Mesenchymal stem cell (in vitro differentiated cells and primary cell): ENCODE results near the gene CD8B.

Experiments used
- DNase-seq: peaks from one replicate; pipeline ENCODE4 v3.0.0-alpha.2; 2013
- H2AFZ ChIP-seq: one replicate; pipeline ENCODE4 v1.6.1; 2013; ENCODE audit warnings: low read depth, mild to moderate bottlenecking, control low read depth, inconsistent platforms, low read length, moderate library complexity
- H2AK5ac ChIP-seq: 2 replicates; pipeline ENCODE4 v1.6.1; 2013; ENCODE audit warnings: low read length, moderate library complexity, mild to moderate bottlenecking, inconsistent platforms; ENCODE audit not compliant: severe bottlenecking
- H2BK120ac ChIP-seq: one replicate; pipeline ENCODE4 v1.6.1; 2013; ENCODE audit warnings: low read depth, mild to moderate bottlenecking, inconsistent platforms, low read length, moderate library complexity
- H2BK12ac ChIP-seq, 2 experiments: one replicate each; pipeline ENCODE4 v1.6.1; 2013; ENCODE audit warnings: inconsistent platforms in 2 of 2, low read length in 2 of 2, mild to moderate bottlenecking in 2 of 2, moderate library complexity in 2 of 2, control low read depth in 1 of 2
- H2BK15ac ChIP-seq: one replicate; pipeline ENCODE4 v1.6.1; 2013; ENCODE audit warnings: mild to moderate bottlenecking, low read depth, inconsistent platforms; ENCODE audit not compliant: poor library complexity, severe bottlenecking
- H2BK5ac ChIP-seq: 2 replicates; pipeline ENCODE4 v1.6.1; 2013; ENCODE audit warnings: low read depth, mild to moderate bottlenecking, low read length, control low read depth, inconsistent platforms; ENCODE audit not compliant: poor library complexity, severe bottlenecking
- H3K14ac ChIP-seq, 2 experiments: one replicate each; pipeline ENCODE4 v1.6.1; 2013; ENCODE audit warnings: inconsistent platforms in 2 of 2, low read length in 2 of 2, control low read depth in 1 of 2, mild to moderate bottlenecking in 1 of 2, moderate library complexity in 1 of 2
- H3K18ac ChIP-seq, 2 experiments: one replicate each; pipeline ENCODE4 v1.6.1; 2013; ENCODE audit warnings: inconsistent platforms in 2 of 2, low read length in 2 of 2, control low read depth in 1 of 2, low read depth in 1 of 2, mild to moderate bottlenecking in 1 of 2
- H3K23ac ChIP-seq, 2 experiments: one replicate each; pipeline ENCODE4 v1.6.1; 2013; ENCODE audit warnings: inconsistent platforms in 2 of 2, low read length in 2 of 2, mild to moderate bottlenecking in 2 of 2, moderate library complexity in 2 of 2, control low read depth in 1 of 2
- H3K27ac ChIP-seq: 2 replicates; pipeline ENCODE4 v1.5.1; 2013; ENCODE audit warnings: mild to moderate bottlenecking, moderate library complexity, low read length, control low read depth, inconsistent platforms; ENCODE audit not compliant: poor library complexity, severe bottlenecking
- H3K27me3 ChIP-seq, 2 experiments: 2 replicates each; pipeline versions ENCODE4 v1.6.1 to v1.7.0; 2013; ENCODE audit warnings: low read length in 2 of 2, mild to moderate bottlenecking in 2 of 2, moderate library complexity in 2 of 2, control low read depth in 1 of 2, inconsistent platforms in 1 of 2; ENCODE audit not compliant: control insufficient read depth in 1 of 2, insufficient read depth in 1 of 2
- H3K36me3 ChIP-seq, 2 experiments: 2 replicates each; pipeline versions ENCODE4 v1.6.1 to v1.7.0; 2013; ENCODE audit warnings: low read length in 2 of 2, control low read depth in 1 of 2, inconsistent platforms in 1 of 2, low read depth in 1 of 2, mild to moderate bottlenecking in 1 of 2; ENCODE audit not compliant: insufficient read depth in 2 of 2, control insufficient read depth in 1 of 2
- H3K4ac ChIP-seq, 2 experiments: one replicate each; pipeline ENCODE4 v1.6.1; 2013; ENCODE audit warnings: inconsistent platforms in 2 of 2, low read length in 2 of 2, mild to moderate bottlenecking in 2 of 2, moderate library complexity in 2 of 2, control low read depth in 1 of 2, low read depth in 1 of 2
- H3K4me1 ChIP-seq: 2 replicates; pipeline ENCODE4 v1.6.1; 2013; ENCODE audit warnings: low read depth, low read length, control low read depth; ENCODE audit not compliant: control insufficient read depth, insufficient read depth
- H3K4me2 ChIP-seq: 2 replicates; pipeline ENCODE4 v1.6.1; 2013; ENCODE audit warnings: low read length, mild to moderate bottlenecking, inconsistent platforms; ENCODE audit not compliant: poor library complexity, severe bottlenecking
- H3K4me3 ChIP-seq, 2 experiments: 2 replicates each; pipeline versions ENCODE4 v1.5.1 to v1.7.0; 2013; ENCODE audit warnings: low read length in 2 of 2, mild to moderate bottlenecking in 2 of 2, control low read depth in 1 of 2, low read depth in 1 of 2; ENCODE audit not compliant: insufficient read depth in 1 of 2
- H3K79me1 ChIP-seq: replicated peaks from 2 replicates; pipeline ENCODE4 v1.6.1; 2013; ENCODE audit warnings: mild to moderate bottlenecking, control low read depth, low read length, inconsistent platforms; ENCODE audit not compliant: poor library complexity, severe bottlenecking
- H3K9ac ChIP-seq: 2 replicates; pipeline ENCODE4 v1.7.0; 2013; ENCODE audit warnings: mild to moderate bottlenecking, low read length, moderate library complexity
- H3K9me3 ChIP-seq: 2 replicates; pipeline ENCODE4 v1.7.0; 2013; ENCODE audit warnings: mild to moderate bottlenecking, low read length; ENCODE audit not compliant: control insufficient read depth
- H4K8ac ChIP-seq: one replicate; pipeline ENCODE4 v1.6.1; 2013; ENCODE audit warnings: inconsistent platforms, mild to moderate bottlenecking, low read length, moderate library complexity
- H4K91ac ChIP-seq: one replicate; pipeline ENCODE4 v1.6.1; 2013; ENCODE audit warnings: mild to moderate bottlenecking, low read length, inconsistent platforms
- WGBS: methylation state at CpG from one replicate; pipeline ENCODE4 v1.1.7; 2013; ENCODE audit warnings: mixed read lengths; 5-methylcytosine and 5-hydroxymethylcytosine counted together

The CD8B gene

GRCh38 chr2:86818957-86819356, 42.7 kb downstream of the CD8B start:
- H3K9ac ChIP-seq, result no peak overlapping the region
- no peak overlapping the region for H3K18ac ChIP-seq
- no peak overlapping the region for H3K23ac ChIP-seq
- H4K91ac ChIP-seq, result no peak overlapping the region
- H3K36me3 ChIP-seq, result no peaks in the 10 kb centered on the region
- no peak overlapping the region for H2AK5ac ChIP-seq
- no peaks in the 10 kb centered on the region for H3K79me1 ChIP-seq
- H2BK120ac ChIP-seq, result no peak overlapping the region
- H3K4me2 ChIP-seq, result no peak overlapping the region
- no peak overlapping the region for H2BK15ac ChIP-seq
- no peak overlapping the region for H3K27ac ChIP-seq
- no peak overlapping the region for H3K14ac ChIP-seq
- H2BK5ac ChIP-seq, result no peak overlapping the region
- H3K9me3 ChIP-seq, result peaks cover 21% of the 10 kb centered on the region
- peaks cover 3% of the 10 kb centered on the region for H3K4me1 ChIP-seq
- no peak overlapping the region for H4K8ac ChIP-seq
- H3K27me3 ChIP-seq, result peaks cover 4 to 12% of the 10 kb centered on the region in 2 experiments
- H3K4me3 ChIP-seq, result no peak overlapping the region
- H2BK12ac ChIP-seq, result no peak overlapping the region
- WGBS, result no CpG with 5 or more reads among the region's 2 CpGs
- H3K4ac ChIP-seq, result no peak overlapping the region
- DNase-seq, result no peak
- no peak overlapping the region for H2AFZ ChIP-seq

- Histone ChIP-seq H2BK5ac (no peak overlapping the region), H2BK120ac (no peak overlapping the region), H4K91ac (no peak overlapping the region), H4K8ac (no peak overlapping the region), H2AK5ac (no peak overlapping the region), H3K27me3 (peaks cover 4 to 12% of the 10 kb centered on the region in 2 experiments), H3K79me1 (no peaks in the 10 kb centered on the region), H2BK12ac (no peak overlapping the region), H3K4ac (no peak overlapping the region), H3K4me3 (no peak overlapping the region), H3K14ac (no peak overlapping the region), H3K9ac (no peak overlapping the region), H3K9me3 (peaks cover 15% of the 10 kb centered on the region), H3K18ac (no peak overlapping the region), H3K4me2 (no peak overlapping the region), H3K27ac (no peak overlapping the region), H3K23ac (no peak overlapping the region), H2BK15ac (no peak overlapping the region), H2AFZ (no peak overlapping the region), H3K36me3 (no peaks in the 10 kb centered on the region), H3K4me1 (peaks cover 3% of the 10 kb centered on the region)
- DNase-seq, result no peak
- 87% methylated on average over 1 of the region's 4 CpGs for WGBS
Observed at GRCh38 chr2:86818114-86818801, 43.4 kb downstream of the CD8B start.

DNA sequence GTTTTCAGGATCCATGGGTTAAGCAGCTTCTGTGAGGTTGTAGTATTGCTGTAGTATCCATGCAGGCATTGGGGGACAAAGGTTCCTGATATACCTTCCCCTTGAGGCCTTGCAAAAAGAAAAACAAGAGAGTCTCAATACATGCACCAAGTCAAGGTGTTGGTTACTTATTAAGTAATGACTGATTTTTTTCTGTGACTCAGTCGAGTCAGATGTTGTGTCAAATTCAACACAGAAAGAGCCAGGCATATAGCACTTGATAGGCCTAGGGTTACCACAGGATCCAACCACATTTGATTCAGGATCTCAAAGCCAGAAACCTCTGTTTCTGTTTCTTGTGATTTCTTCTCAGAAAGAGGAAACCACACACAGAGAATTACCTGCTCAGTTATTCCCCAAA, 46.1 kb downstream of the CD8B start:
- Histone ChIP-seq H3K23ac (no peak overlapping the region), H3K9me3 (peaks cover 4% of the 10 kb centered on the region), H2AFZ (no peak overlapping the region), H2BK15ac (no peak overlapping the region), H2BK120ac (no peak overlapping the region), H3K18ac (no peak overlapping the region), H3K14ac (peak overlapping the region in 1 of 2 experiments; percentile 36), H4K8ac (no peak overlapping the region), H3K4ac (no peak overlapping the region), H2BK5ac (no peak overlapping the region), H3K79me1 (no peaks in the 10 kb centered on the region), H3K4me2 (no peak overlapping the region), H3K9ac (no peak overlapping the region), H3K27ac (no peak overlapping the region), H2BK12ac (no peak overlapping the region), H2AK5ac (no peak overlapping the region), H4K91ac (no peak overlapping the region), H3K36me3 (no peaks in the 10 kb centered on the region), H3K4me3 (no peak overlapping the region), H3K27me3 (peaks cover 4 to 12% of the 10 kb centered on the region in 2 experiments), H3K4me1 (peaks cover 3% of the 10 kb centered on the region)
- no peak for DNase-seq
- 80% methylated on average over 1 of the region's 1 CpG for WGBS

- Histone ChIP-seq H4K8ac (no peak overlapping the region), H2AFZ (no peak overlapping the region), H2AK5ac (no peak overlapping the region), H3K18ac (no peak overlapping the region), H2BK5ac (no peak overlapping the region), H3K4me3 (no peak overlapping the region), H3K4ac (no peak overlapping the region), H3K27me3 (peaks cover 4 to 26% of the 10 kb centered on the region in 2 experiments), H3K27ac (no peak overlapping the region), H3K79me1 (no peaks in the 10 kb centered on the region), H3K4me1 (peaks cover 16% of the 10 kb centered on the region), H3K23ac (no peak overlapping the region), H3K9me3 (no peaks in the 10 kb centered on the region), H3K36me3 (no peaks in the 10 kb centered on the region), H2BK120ac (no peak overlapping the region), H2BK15ac (no peak overlapping the region), H4K91ac (no peak overlapping the region), H3K4me2 (no peak overlapping the region), H3K9ac (no peak overlapping the region), H2BK12ac (no peak overlapping the region), H3K14ac (no peak overlapping the region)
- 93% methylated on average over 42 of the region's 43 CpGs for WGBS
- DNase-seq, result no peak
Observed at GRCh38 chr2:86809481-86810121, 52.1 kb downstream of the CD8B start.
